Endodermal cell (in vitro differentiated cells): ENCODE data around the gene SMPD2. TPM values are rescaled to one million over a fixed set of nuclear protein-coding genes. Genes with fewer than 3 reads are reported as not detected.

Source experiments
- DNase-seq: peaks from one replicate; pipeline ENCODE4 v3.0.0-alpha.2; 2017
- H3K27ac ChIP-seq: 2 replicates; pipeline ENCODE4 v1.5.1; 2013; ENCODE audit warnings: mild to moderate bottlenecking, low read depth, low read length, moderate library complexity
- H3K27me3 ChIP-seq: 2 replicates; pipeline ENCODE4 v1.6.1; 2013; ENCODE audit warnings: mild to moderate bottlenecking, low read length, moderate library complexity; ENCODE audit not compliant: insufficient read depth, control insufficient read depth, poor library complexity, severe bottlenecking
- H3K36me3 ChIP-seq: 2 replicates; pipeline ENCODE4 v1.7.0; 2013; ENCODE audit warnings: mild to moderate bottlenecking, low read length, moderate library complexity; ENCODE audit not compliant: control insufficient read depth, insufficient read depth
- H3K4me1 ChIP-seq: one replicate; pipeline ENCODE4 v1.7.0; 2013; ENCODE audit warnings: low read length; ENCODE audit not compliant: control insufficient read depth, insufficient read depth
- H3K4me3 ChIP-seq: 2 replicates; pipeline ENCODE4 v1.5.1; 2013; ENCODE audit warnings: mild to moderate bottlenecking, low read length, moderate library complexity
- H3K9ac ChIP-seq: 2 replicates; pipeline ENCODE4 v1.6.1; 2013; ENCODE audit warnings: mild to moderate bottlenecking, low read length, moderate library complexity; ENCODE audit not compliant: poor library complexity, severe bottlenecking; ENCODE audit errors: extremely low read depth
- H3K9me3 ChIP-seq: 2 replicates; pipeline ENCODE4 v1.6.1; 2013; ENCODE audit warnings: mild to moderate bottlenecking, low read length, moderate library complexity; ENCODE audit not compliant: control insufficient read depth
- H3K27ac Mint-ChIP-seq: 2 replicates; pipeline ENCODE4 v1.8.0; 2020; ENCODE audit warnings: mixed read lengths
- H3K27me3 Mint-ChIP-seq: 2 replicates; pipeline ENCODE4 v1.8.0; 2021; ENCODE audit warnings: mild to moderate bottlenecking, mixed read lengths; ENCODE audit not compliant: insufficient read depth
- H3K36me3 Mint-ChIP-seq: 2 replicates; pipeline ENCODE4 v1.8.0; 2020; ENCODE audit warnings: low read depth, mixed read lengths
- H3K4me1 Mint-ChIP-seq: 2 replicates; pipeline ENCODE4 v1.8.0; 2020; ENCODE audit warnings: mixed read lengths
- H3K4me3 Mint-ChIP-seq: 2 replicates; pipeline ENCODE4 v1.8.0; 2020; ENCODE audit warnings: mild to moderate bottlenecking, moderate library complexity, mixed read lengths
- H3K9me3 Mint-ChIP-seq: 2 replicates; pipeline ENCODE4 v1.8.0; 2020; ENCODE audit warnings: mild to moderate bottlenecking, mixed read lengths
- CTCF ChIP-seq: fragments of 200-600 bp; sonication (generic); conservative IDR thresholded peaks from 2 replicates; pipeline ENCODE4 v1.5.0; 2021; ENCODE audit warnings: antibody characterized with exemption, mild to moderate bottlenecking
- WGBS, 2 experiments: methylation state at CpG; one replicate each; pipeline versions ENCODE4 v1.1.5 to v1.1.7; 2013; ENCODE audit warnings: missing lambda C conversion rate in 2 of 2, mixed read lengths in 1 of 2; ENCODE audit not compliant: insufficient coverage in 1 of 2, insufficient read length in 1 of 2; 5-methylcytosine and 5-hydroxymethylcytosine counted together
- total RNA-seq, 2 donors: library from RNA; stranded (reverse); fragmentation: NEBNext Ultra II Directional in 1 of 2; extraction: Animal tissue kit (Norgen Biotek cat#: 25700) in 1 of 2; gene quantifications; 2 replicates in 1 of 2; 3 replicates in 1 of 2; pipeline ENCODE4 v1.2.1, GENCODE V29; 2021

Gene SMPD2
- total RNA-seq, 2 donors from 2014 or later: 11.1 to 12.0 TPM

GRCh38 chr6:109411034-109411433 is 29.5 kb upstream of the SMPD2 start:
- Histone ChIP-seq H3K9ac (no peak overlapping the region), H3K36me3 (no peaks in the 10 kb centered on the region), H3K4me1 (no peaks in the 10 kb centered on the region), H3K27ac (no peak overlapping the region), H3K27me3 (no peaks in the 10 kb centered on the region), H3K4me3 (no peak overlapping the region), H3K9me3 (no peaks in the 10 kb centered on the region)
- WGBS, 2 experiments: 86 to 88% methylated on average over 1 to 2 of the region's 2 CpGs
- peaks cover 3% of the 10 kb centered on the region for H3K27me3 Mint-ChIP-seq
- no peaks in the 10 kb centered on the region for H3K36me3 Mint-ChIP-seq
- no peak for DNase-seq
- no peak overlapping the region for H3K27ac Mint-ChIP-seq
- H3K9me3 Mint-ChIP-seq: peaks cover 3% of the 10 kb centered on the region
- no peak for TF ChIP-seq CTCF
- no peaks in the 10 kb centered on the region for H3K4me1 Mint-ChIP-seq
- no peak overlapping the region for H3K4me3 Mint-ChIP-seq

- DNase-seq: no peak
- no peaks in the 10 kb centered on the region for H3K27me3 ChIP-seq
- no peak for TF ChIP-seq CTCF
- Mint-ChIP-seq H3K4me1 (no peaks in the 10 kb centered on the region), H3K9me3 (peaks cover under 1% of the 10 kb centered on the region), H3K27ac (no peak overlapping the region), H3K27me3 (no peaks in the 10 kb centered on the region), H3K4me3 (no peak overlapping the region), H3K36me3 (no peaks in the 10 kb centered on the region)
- no peak overlapping the region for H3K27ac ChIP-seq
- H3K36me3 ChIP-seq: no peaks in the 10 kb centered on the region
- no peak overlapping the region for H3K9ac ChIP-seq
- no peaks in the 10 kb centered on the region for H3K9me3 ChIP-seq
- no peaks in the 10 kb centered on the region for H3K4me1 ChIP-seq
- no peak overlapping the region for H3K4me3 ChIP-seq
- 93 to 100% methylated on average over 4 of the region's 4 CpGs for WGBS, 2 experiments
Observed at GRCh38 chr6:109417646-109418045, 22.9 kb upstream of the SMPD2 start.

GRCh38 chr6:109420751-109421150 is 19.8 kb upstream of the SMPD2 start:
- Histone ChIP-seq H3K36me3 (no peaks in the 10 kb centered on the region), H3K4me3 (no peak overlapping the region), H3K4me1 (no peaks in the 10 kb centered on the region), H3K9me3 (no peaks in the 10 kb centered on the region), H3K27me3 (no peaks in the 10 kb centered on the region), H3K27ac (no peak overlapping the region), H3K9ac (no peak overlapping the region)
- H3K36me3 Mint-ChIP-seq: no peaks in the 10 kb centered on the region
- H3K4me1 Mint-ChIP-seq: no peaks in the 10 kb centered on the region
- no peak overlapping the region for H3K27ac Mint-ChIP-seq
- H3K4me3 Mint-ChIP-seq: no peak overlapping the region
- no peak for DNase-seq
- TF ChIP-seq CTCF: no peak
- H3K9me3 Mint-ChIP-seq: no peaks in the 10 kb centered on the region
- WGBS, 2 experiments: 50 to 74% methylated on average over 1 of the region's 1 CpG
- no peaks in the 10 kb centered on the region for H3K27me3 Mint-ChIP-seq
